Right lobe of liver (tissue), 6 donors: ENCODE measurements around the gene ANKRD11. TPM values are rescaled to one million over a fixed set of nuclear protein-coding genes. Genes with fewer than 3 reads are reported as not detected.

Experiments
- ATAC-seq, 4 donors: fragments of 200-7000 bp; cut with Tn5 transposase; one replicate each; pipeline ENCODE4 v1.9.1; 2020; ENCODE audit warnings: mild to moderate bottlenecking in 4 of 4, moderate library complexity in 4 of 4
- DNase-seq, 3 donors: peaks; one replicate each; pipeline ENCODE4 v3.0.0-alpha.2; 2020
- H3K27ac ChIP-seq, 3 donors: fragments of 200-600 bp; one replicate each; pipeline ENCODE4 v1.8.0; 2022
- H3K27me3 ChIP-seq, 2 donors: fragments of 200-600 bp; one replicate each; pipeline ENCODE4 v1.8.0; 2022
- H3K36me3 ChIP-seq, 4 donors: fragments of 200-600 bp; sonication (generic) in 1 of 4; one replicate each; pipeline versions ENCODE4 v1.5.1 to v1.8.0; 2017 to 2022; ENCODE audit warnings: control low read depth in 1 of 4
- H3K4me1 ChIP-seq, 4 donors: fragments of 200-600 bp; sonication (generic) in 1 of 4; one replicate each; pipeline versions ENCODE4 v1.5.1 to v1.8.0; 2017 to 2022; ENCODE audit warnings: control low read depth in 1 of 4
- H3K4me3 ChIP-seq, 3 donors: fragments of 200-600 bp; one replicate each; pipeline ENCODE4 v1.8.0; 2022
- H3K9me3 ChIP-seq, 4 donors: fragments of 200-600 bp; sonication (generic) in 1 of 4; one replicate each; pipeline versions ENCODE4 v1.5.1 to v1.8.0; 2017 to 2022; ENCODE audit warnings: control low read depth in 1 of 4
- POLR2A ChIP-seq: fragments of 450-650 bp; IDR thresholded peaks from one replicate; pipeline ENCODE4 v1.6.1; 2017; ENCODE audit warnings: antibody characterized with exemption, mild to moderate bottlenecking
- WGBS: methylation state at CpG from one replicate; pipeline ENCODE4 v1.1.6; 2018; ENCODE audit warnings: low coverage, low lambda C conversion rate; ENCODE audit not compliant: insufficient coverage; ENCODE audit errors: missing lambda C conversion rate; 5-methylcytosine and 5-hydroxymethylcytosine counted together
- intact Hi-C, 2 donors: fragments of 100-400 bp; cut with DNase I; formaldehyde crosslinking; loops; one replicate each; pipeline versions ENCODE4 v1.11.2 to v1.14.1; 2022
- total RNA-seq, 6 experiments: library from RNA; depleted of rRNA in 2 of 6; stranded (reverse); fragments of >200 nt in 2 of 6; fragmentation: NEBNext Ultra II Directional in 3 of 6; extraction: Animal tissue kit (Norgen Biotek cat#: 25700) in 3 of 6; gene quantifications; one replicate each; pipeline versions ENCODE4 v1.1.0 to v1.2.4, GENCODE V29; 2016 to 2023
- TF ChIP-seq, protein P1 (sequence below), 4 donors: fragments of 200-600 bp in 3 of 4; fragments of 450-650 bp in 1 of 4; IDR thresholded peaks; one replicate each; pipeline versions ENCODE4 v1.5.1 to v1.8.0; 2016 to 2022; ENCODE audit warnings: antibody characterized with exemption in 4 of 4, mild to moderate bottlenecking in 2 of 4
- donor health status: DM: no; HTN: yes; CAD: no.
- donor health status: DM: no; HTN: no; CAD: no.
- donor health status: DM: no; HTN: no; CAD: no.
- donor health status: DM: no; HTN: yes; CAD: no.
- donor health status: DM: no; HTN: yes; CAD: no.

Gene ANKRD11
- total RNA-seq, 6 experiments from 2014 or later, result 26.2 to 65.8 (median 41.6) TPM

- intact Hi-C loops, result no loop called here
- no peaks in the 10 kb centered on the region for H3K27me3 ChIP-seq
- no peak overlapping the region for H3K27ac ChIP-seq
- TF ChIP-seq, protein P1, sequence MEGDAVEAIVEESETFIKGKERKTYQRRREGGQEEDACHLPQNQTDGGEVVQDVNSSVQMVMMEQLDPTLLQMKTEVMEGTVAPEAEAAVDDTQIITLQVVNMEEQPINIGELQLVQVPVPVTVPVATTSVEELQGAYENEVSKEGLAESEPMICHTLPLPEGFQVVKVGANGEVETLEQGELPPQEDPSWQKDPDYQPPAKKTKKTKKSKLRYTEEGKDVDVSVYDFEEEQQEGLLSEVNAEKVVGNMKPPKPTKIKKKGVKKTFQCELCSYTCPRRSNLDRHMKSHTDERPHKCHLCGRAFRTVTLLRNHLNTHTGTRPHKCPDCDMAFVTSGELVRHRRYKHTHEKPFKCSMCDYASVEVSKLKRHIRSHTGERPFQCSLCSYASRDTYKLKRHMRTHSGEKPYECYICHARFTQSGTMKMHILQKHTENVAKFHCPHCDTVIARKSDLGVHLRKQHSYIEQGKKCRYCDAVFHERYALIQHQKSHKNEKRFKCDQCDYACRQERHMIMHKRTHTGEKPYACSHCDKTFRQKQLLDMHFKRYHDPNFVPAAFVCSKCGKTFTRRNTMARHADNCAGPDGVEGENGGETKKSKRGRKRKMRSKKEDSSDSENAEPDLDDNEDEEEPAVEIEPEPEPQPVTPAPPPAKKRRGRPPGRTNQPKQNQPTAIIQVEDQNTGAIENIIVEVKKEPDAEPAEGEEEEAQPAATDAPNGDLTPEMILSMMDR (IDR thresholded peaks at IDR 0.05), result no peak
- TF ChIP-seq POLR2A, result no peak
- peaks cover 0 to 6% (median 0%) of the 10 kb centered on the region in 4 donors for H3K9me3 ChIP-seq
- WGBS, result 80% methylated on average over 2 of the region's 14 CpGs
- ATAC-seq (no peak), DNase-seq (no peak)
- H3K4me1 ChIP-seq, result peaks cover 0 to 13% (median 4%) of the 10 kb centered on the region in 4 donors
- peaks cover 0 to 20% (median 16%) of the 10 kb centered on the region in 4 donors for H3K36me3 ChIP-seq
- H3K4me3 ChIP-seq, result no peak overlapping the region
Observed at GRCh38 chr16:89230255-89230654, 260.1 kb downstream of the ANKRD11 start.

GRCh38 chr16:89224665-89225064, 265.7 kb downstream of the ANKRD11 start:
- DNase-seq (no peak), ATAC-seq (no peak)
- intact Hi-C loops, result loop anchor here in 1 of 2 donors (10.0 kb wide), 1 partner anchor 280 kb away; no protein-coding TSS in a partner anchor
- TF ChIP-seq, protein P1 (IDR thresholded peaks at IDR 0.05), result no peak
- no peak for TF ChIP-seq POLR2A
- no peaks in the 10 kb centered on the region for H3K4me1 ChIP-seq
- peaks cover 0 to 43% (median 24%) of the 10 kb centered on the region in 4 donors for H3K36me3 ChIP-seq
- no peak overlapping the region for H3K4me3 ChIP-seq
- no peaks in the 10 kb centered on the region for H3K27me3 ChIP-seq
- 96% methylated on average over 4 of the region's 10 CpGs for WGBS
- peaks cover 0 to 6% (median 0%) of the 10 kb centered on the region in 4 donors for H3K9me3 ChIP-seq
- H3K27ac ChIP-seq, result no peak overlapping the region

GRCh38 chr16:89222931-89223330, 267.4 kb downstream of the ANKRD11 start:
- peaks cover 0 to 10% (median 0%) of the 10 kb centered on the region in 4 donors for H3K4me1 ChIP-seq
- H3K27me3 ChIP-seq, result no peaks in the 10 kb centered on the region
- intact Hi-C loops, result loop anchor here in 1 of 2 donors (10.0 kb wide), 1 partner anchor 278 kb away; no protein-coding TSS in a partner anchor
- no peak overlapping the region for H3K27ac ChIP-seq
- DNase-seq (no peak), ATAC-seq (no peak)
- TF ChIP-seq, protein P1 (IDR thresholded peaks at IDR 0.05), result no peak
- TF ChIP-seq POLR2A, result no peak
- H3K36me3 ChIP-seq, result peaks cover 0 to 43% (median 23%) of the 10 kb centered on the region in 4 donors
- WGBS, result 90% methylated on average over 6 of the region's 21 CpGs
- H3K9me3 ChIP-seq, result peaks cover 0 to 6% (median 0%) of the 10 kb centered on the region in 4 donors
- H3K4me3 ChIP-seq, result no peak overlapping the region

- no peak for TF ChIP-seq POLR2A
- TF ChIP-seq, protein P1 (IDR thresholded peaks at IDR 0.05), result no peak
- Histone ChIP-seq H3K4me3 (no peak overlapping the region), H3K27ac (no peak overlapping the region), H3K27me3 (no peaks in the 10 kb centered on the region), H3K36me3 (peaks cover 0 to 30% (median 15%) of the 10 kb centered on the region in 4 donors), H3K4me1 (peaks cover 0 to 12% (median 0%) of the 10 kb centered on the region in 4 donors), H3K9me3 (no peaks in the 10 kb centered on the region)
- intact Hi-C loops, result loop anchor here in 1 of 2 donors (10.0 kb wide), 1 partner anchor 277 kb away; no protein-coding TSS in a partner anchor
- WGBS, result 68% methylated on average over 2 of the region's 3 CpGs
- ATAC-seq (no peak), DNase-seq (no peak)
Observed at GRCh38 chr16:89221604-89222003, 268.8 kb downstream of the ANKRD11 start.
